ENCODE data around the gene ACO1.

The ACO1 gene

DNA sequence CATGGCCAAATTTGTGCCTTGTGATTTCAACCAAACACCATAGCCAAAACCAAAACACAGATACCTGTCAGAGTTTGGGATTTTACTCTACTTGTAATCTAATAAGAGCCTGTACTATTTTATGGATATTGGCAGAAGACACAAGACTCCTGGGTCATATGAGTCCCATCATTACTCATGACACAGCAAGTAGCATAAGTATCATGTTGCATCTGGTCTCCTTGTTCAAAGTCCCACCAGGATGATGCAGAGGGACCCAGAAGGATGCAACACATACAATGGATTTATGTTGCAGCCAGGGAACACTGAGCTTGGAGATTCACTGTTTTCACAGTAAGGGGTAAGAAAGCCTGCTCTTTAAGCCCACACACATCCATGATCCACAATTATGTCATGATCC lies 13.2 kb upstream of the ACO1 start:
- no peak overlapping the region for H3K27ac Mint-ChIP-seq
- DNase-seq = no peak
- H3K9me3 Mint-ChIP-seq = peaks cover 3 to 4% of the 10 kb centered on the region in 2 donors
- no peak overlapping the region for H3K4me3 Mint-ChIP-seq
- H3K27me3 Mint-ChIP-seq = peaks cover 8 to 12% of the 10 kb centered on the region in 2 donors
- no peak for ATAC-seq (replicated peaks)
- H3K4me1 Mint-ChIP-seq = no peaks in the 10 kb centered on the region
- no peaks in the 10 kb centered on the region for H3K36me3 Mint-ChIP-seq

DNA sequence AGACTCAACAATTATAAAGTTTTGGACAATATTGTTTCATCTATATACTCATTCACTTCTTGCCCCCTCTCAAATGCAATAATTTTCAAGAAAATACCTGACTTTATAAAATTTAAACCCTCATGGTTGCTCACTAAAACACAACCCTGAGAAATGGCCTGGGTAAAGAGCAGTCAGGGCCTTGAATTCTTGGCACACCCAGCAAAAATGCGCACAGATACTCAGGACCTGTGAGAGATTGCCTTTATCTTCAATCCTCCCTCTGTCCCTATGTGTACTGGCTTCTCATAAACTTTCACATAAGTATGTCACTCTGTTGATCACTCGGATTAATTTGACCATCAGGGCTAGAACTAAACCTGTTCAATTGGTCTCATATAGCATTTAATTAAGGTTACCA lies 12.8 kb upstream of the ACO1 start:
- Mint-ChIP-seq H3K4me1 (no peaks in the 10 kb centered on the region), H3K9me3 (peaks cover 3 to 4% of the 10 kb centered on the region in 2 donors), H3K27me3 (peaks cover 8 to 12% of the 10 kb centered on the region in 2 donors), H3K27ac (no peak overlapping the region), H3K36me3 (no peaks in the 10 kb centered on the region), H3K4me3 (no peak overlapping the region)
- ATAC-seq (replicated peaks) (no peak), DNase-seq (no peak)

DNA sequence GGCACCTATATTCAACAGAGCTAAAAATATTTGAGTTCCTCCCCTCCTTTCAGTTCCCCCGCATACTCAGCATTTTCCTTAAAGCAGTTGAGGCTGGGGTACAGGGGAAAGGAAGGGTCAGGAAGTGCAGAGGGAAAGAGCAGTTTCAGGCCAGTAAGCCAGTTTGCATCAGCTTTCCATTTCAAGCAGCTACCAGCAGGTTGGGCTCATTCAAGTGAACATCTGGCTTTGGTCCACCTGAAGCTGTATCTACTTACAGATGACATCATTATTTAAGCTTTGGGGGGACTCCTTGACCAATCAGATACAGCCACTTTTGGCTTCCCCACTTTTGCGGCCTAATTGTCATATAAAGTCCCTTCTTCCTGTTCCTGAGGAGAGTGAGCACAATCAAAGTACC lies 8.2 kb upstream of the ACO1 start:
- Mint-ChIP-seq H3K4me3 (no peak overlapping the region), H3K9me3 (no peaks in the 10 kb centered on the region), H3K27me3 (peaks cover 14% of the 10 kb centered on the region in 2 donors), H3K4me1 (peaks cover 3 to 11% of the 10 kb centered on the region in 2 donors), H3K27ac (no peak overlapping the region), H3K36me3 (no peaks in the 10 kb centered on the region)
- no peak for DNase-seq
- ATAC-seq (replicated peaks) = no peak

DNA sequence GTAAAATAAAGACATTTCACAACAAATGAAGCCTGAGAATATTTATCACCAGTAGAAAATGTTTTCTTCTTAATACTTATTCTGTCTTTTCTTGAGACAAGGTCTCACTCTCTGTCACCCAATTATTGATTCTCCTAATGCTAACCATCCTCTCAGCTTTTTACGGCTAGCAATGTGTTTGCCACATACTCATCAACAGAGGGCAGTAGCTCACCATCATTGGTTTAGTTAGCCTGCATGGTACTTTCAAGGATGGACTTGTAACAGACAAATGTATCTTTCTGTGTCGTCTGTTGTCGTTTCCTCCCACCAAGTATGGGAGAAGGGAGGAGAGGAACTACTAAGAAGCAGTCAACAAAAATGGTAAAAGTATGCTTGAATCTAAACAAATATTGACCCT lies 5.9 kb upstream of the ACO1 start:
- Mint-ChIP-seq H3K9me3 (no peaks in the 10 kb centered on the region), H3K36me3 (no peaks in the 10 kb centered on the region), H3K27ac (no peak overlapping the region), H3K4me1 (peaks cover 4 to 15% of the 10 kb centered on the region in 2 donors), H3K27me3 (peaks cover 27 to 28% of the 10 kb centered on the region in 2 donors), H3K4me3 (no peak overlapping the region)
- ATAC-seq (replicated peaks) = peak; percentile 85 to 88
- peak; percentile 19 for DNase-seq

DNA sequence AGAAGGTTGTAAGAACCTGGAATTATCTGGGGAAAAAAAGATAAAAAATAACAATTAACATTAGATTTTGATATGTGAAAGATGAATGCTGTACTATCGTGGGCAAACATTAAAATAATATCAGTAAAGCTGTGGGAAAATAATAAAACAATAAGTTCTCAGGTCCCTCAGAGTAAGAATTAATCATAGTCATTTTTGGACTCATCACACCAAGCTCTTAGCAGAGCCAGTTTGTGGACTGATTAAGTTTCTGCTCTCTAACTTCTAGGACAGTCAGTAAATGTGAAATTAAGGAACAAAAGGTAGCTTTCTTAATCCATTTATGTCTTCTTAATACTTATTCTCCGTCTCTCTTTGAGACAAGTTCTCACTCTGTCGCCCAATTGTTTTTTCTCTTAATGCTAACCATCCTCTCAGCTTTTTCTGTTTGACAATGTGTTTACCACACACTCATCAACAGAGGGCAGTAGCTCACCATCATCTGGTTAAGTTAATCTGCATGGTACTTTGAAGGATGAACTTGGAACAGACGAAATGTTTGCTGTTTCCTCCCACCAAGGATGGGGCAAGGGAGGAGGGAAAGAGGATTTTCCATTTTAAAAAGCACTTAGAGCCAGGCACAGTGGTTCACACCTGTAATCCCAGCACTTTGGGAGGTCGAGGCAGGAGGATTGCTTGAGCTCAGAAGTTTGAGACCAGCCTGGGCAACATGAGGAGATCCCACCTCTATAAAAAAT lies 5.3 kb upstream of the ACO1 start:
- peak; percentile 18 for DNase-seq
- no peak overlapping the region for H3K4me3 Mint-ChIP-seq
- H3K27ac Mint-ChIP-seq = no peak overlapping the region
- H3K36me3 Mint-ChIP-seq = no peaks in the 10 kb centered on the region
- ATAC-seq (replicated peaks) = peak; percentile 81 to 84
- H3K27me3 Mint-ChIP-seq = peaks cover 27 to 28% of the 10 kb centered on the region in 2 donors
- H3K9me3 Mint-ChIP-seq = no peaks in the 10 kb centered on the region
- peaks cover 8 to 19% of the 10 kb centered on the region in 2 donors for H3K4me1 Mint-ChIP-seq

DNA sequence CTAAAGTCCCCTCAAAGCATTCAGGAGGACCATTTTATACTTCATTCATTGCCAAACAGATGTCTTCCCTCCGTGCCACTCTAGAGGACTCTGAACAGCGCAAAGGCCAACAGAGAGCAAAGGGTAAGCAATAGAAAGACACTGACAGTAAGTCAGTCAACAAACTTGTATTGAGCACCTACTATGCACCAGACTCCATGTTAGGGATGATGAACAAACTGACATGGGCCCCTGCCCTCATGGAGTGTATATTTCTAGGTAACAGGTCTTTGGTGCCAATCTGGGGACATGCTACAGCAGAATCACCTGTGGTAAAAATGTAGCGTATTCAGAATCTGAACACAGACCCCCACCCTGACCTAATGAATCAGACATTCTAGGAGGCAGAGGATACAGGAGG lies 3.5 kb upstream of the ACO1 start:
- peaks cover 10 to 27% of the 10 kb centered on the region in 2 donors for H3K4me1 Mint-ChIP-seq

DNA sequence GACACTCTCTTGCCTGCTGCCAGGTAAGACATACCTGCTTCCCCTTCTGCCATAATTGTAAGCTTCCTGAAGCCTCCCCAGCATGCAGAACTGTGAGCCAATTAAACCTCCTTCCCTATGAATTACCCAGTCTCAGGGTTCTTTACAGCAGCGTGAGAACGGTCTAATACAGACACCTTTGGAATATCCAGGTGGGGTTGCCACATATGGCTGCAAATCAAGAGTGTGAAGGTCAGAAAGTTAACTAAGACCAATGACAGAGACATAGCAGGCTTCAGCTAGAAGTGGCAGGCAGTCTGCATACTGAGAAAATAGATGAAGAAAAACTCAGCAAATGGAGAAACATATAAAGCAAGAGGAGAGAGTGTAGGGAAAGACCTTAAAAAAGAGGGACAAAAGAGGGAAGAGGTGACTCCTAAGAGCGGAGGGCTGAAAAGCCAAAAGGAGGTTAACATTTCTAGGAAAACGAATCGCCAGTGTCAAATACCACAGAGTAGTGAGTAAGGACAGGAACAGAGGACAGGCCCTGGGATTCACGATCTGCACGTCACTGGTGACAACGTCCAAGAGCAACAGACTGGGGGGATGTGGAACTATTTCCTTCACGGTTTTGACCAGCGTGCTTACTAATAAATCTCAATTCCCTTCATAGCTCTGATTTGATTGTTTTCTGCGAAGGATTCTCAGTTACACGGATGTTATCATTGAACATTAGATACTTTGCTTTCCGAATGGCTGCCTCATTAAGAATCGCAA lies 1.7 kb upstream of the ACO1 start:
- no peak for DNase-seq
- H3K27me3 Mint-ChIP-seq = peaks cover 20 to 28% of the 10 kb centered on the region in 2 donors
- H3K4me3 Mint-ChIP-seq = no peak overlapping the region
- no peaks in the 10 kb centered on the region for H3K9me3 Mint-ChIP-seq
- ATAC-seq (replicated peaks) = no peak
- peaks cover 13 to 30% of the 10 kb centered on the region in 2 donors for H3K4me1 Mint-ChIP-seq
- H3K36me3 Mint-ChIP-seq = no peaks in the 10 kb centered on the region
- no peak overlapping the region for H3K27ac Mint-ChIP-seq

More for the DNA sequence above, 3.5 kb upstream of the ACO1 start:
- H3K27ac Mint-ChIP-seq = no peak overlapping the region
- no peaks in the 10 kb centered on the region for H3K36me3 Mint-ChIP-seq
- peaks cover 20 to 28% of the 10 kb centered on the region in 2 donors for H3K27me3 Mint-ChIP-seq
- DNase-seq (no peak), ATAC-seq (replicated peaks) (no peak)
- no peaks in the 10 kb centered on the region for H3K9me3 Mint-ChIP-seq
- H3K4me3 Mint-ChIP-seq = no peak overlapping the region

DNA sequence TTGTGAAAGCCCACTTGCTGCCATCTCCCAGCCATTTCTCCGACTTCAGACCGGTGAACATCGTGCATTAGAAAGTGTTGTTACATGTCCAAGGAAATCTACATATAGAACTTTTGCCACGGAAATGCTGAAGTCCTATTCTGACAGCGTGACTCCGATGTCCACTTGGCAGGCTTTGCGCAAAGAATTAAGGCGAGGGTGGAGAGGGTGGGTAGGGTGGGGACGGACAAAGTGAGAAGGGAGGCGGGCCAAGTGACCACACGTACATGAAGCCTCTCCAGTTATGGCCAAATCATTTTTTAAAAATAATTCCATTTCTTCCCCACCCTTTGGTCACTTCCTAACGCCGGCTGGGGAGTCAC lies 460 bp upstream of the ACO1 start:
- no peak overlapping the region for H3K27ac Mint-ChIP-seq
- peaks cover 10 to 25% of the 10 kb centered on the region in 2 donors for H3K4me1 Mint-ChIP-seq
- no peaks in the 10 kb centered on the region for H3K36me3 Mint-ChIP-seq
- ATAC-seq (replicated peaks) (peak; percentile 1 to 2), DNase-seq (no peak)
- H3K27me3 Mint-ChIP-seq = peaks cover 20 to 28% of the 10 kb centered on the region in 2 donors
- H3K4me3 Mint-ChIP-seq = peak overlapping the region; percentile 85 to 90
- H3K9me3 Mint-ChIP-seq = no peaks in the 10 kb centered on the region

DNA sequence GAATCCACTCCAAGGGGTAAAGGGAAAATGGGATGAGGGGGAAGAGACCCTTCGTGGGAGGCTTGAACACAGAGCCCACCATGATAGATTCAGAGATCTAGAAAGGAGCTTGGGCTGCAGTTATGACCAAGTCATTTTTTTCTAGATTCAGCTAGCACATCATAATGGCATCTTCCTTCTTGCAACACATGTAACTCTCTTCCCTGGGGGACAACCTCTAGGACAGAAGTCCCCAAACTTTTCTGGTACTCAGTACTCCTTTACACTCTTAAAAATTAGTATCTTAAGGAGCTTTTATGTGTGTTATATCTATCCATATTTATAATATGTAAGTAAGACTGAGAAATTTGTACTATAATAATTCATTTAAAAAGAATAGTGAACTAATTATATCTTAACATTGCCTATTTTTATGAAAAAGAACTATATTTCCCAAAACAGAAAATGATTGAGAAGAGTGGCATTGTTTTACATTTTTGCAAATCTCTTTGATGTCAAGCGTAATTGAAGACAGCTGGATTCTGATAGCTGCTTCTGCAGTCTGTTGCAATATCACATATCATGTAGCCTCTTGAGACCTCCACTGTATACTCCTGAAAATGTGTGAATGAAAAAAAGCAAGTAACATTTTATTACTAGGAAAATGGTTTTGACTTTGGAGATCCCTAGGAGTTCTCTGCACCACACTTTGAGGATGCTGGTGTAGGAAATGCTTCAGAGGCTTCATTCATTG lies 875 bp downstream of the ACO1 start:
- H3K36me3 Mint-ChIP-seq = peaks cover 0 to 4% of the 10 kb centered on the region in 2 donors
- ATAC-seq (replicated peaks) = no peak
- H3K27ac Mint-ChIP-seq = peak overlapping the region; percentile 75
- H3K27me3 Mint-ChIP-seq = peaks cover 16 to 22% of the 10 kb centered on the region in 2 donors
- no peaks in the 10 kb centered on the region for H3K9me3 Mint-ChIP-seq
- DNase-seq = no peak
- peak overlapping the region; percentile 85 to 90 for H3K4me3 Mint-ChIP-seq
- peaks cover 10 to 19% of the 10 kb centered on the region in 2 donors for H3K4me1 Mint-ChIP-seq

DNA sequence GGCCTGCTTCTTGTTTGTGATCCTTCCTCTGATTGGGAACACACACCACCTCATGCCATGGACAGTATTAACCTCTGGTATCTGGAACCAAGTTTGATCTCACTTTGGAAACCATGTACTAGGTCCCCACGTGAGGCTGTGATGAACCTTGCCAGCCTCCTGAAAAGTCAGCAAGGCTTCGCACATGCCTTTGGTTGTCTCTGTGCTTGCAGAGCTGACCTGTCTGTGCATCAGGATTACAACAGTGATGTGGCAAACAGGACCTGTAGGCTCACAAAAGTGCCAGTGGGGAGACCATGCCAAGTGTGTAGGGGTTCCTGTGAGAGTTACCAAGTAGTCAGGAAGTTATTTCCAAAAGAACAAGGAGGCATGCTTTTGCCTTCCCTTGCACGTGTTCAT lies 1.4 kb downstream of the ACO1 start:
- peaks cover 0 to 4% of the 10 kb centered on the region in 2 donors for H3K36me3 Mint-ChIP-seq
- no peaks in the 10 kb centered on the region for H3K9me3 Mint-ChIP-seq
- no peak for ATAC-seq (replicated peaks)
- H3K27ac Mint-ChIP-seq = no peak overlapping the region
- peaks cover 13 to 22% of the 10 kb centered on the region in 2 donors for H3K27me3 Mint-ChIP-seq
- H3K4me3 Mint-ChIP-seq = no peak overlapping the region
- DNase-seq = no peak
- H3K4me1 Mint-ChIP-seq = peaks cover 10 to 19% of the 10 kb centered on the region in 2 donors

DNA sequence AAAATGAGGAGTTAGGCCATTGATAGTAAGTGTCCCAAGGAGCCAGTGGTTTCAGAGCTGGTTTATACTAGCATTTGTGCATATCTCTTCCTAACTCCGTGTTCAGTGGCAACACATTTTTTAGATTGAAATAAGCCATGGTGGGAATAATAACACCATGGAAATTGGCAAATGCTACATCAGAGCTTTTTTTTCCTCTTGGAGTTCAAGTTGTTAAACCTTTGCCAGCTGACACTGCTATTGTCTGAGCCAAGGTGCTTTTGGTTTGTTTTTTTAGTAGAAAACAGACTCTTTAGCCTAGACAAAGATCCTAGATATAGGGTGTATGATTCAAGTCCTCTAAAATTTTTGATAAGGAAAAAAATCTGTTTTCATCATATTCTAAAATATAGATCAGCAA lies 2.8 kb downstream of the ACO1 start:
- H3K4me3 Mint-ChIP-seq = no peak overlapping the region
- DNase-seq (no peak), ATAC-seq (replicated peaks) (no peak)
- peaks cover 6 to 11% of the 10 kb centered on the region in 2 donors for H3K27me3 Mint-ChIP-seq
- H3K36me3 Mint-ChIP-seq = peaks cover 0 to 4% of the 10 kb centered on the region in 2 donors
- H3K4me1 Mint-ChIP-seq = peaks cover 10 to 19% of the 10 kb centered on the region in 2 donors
- no peaks in the 10 kb centered on the region for H3K9me3 Mint-ChIP-seq
- no peak overlapping the region for H3K27ac Mint-ChIP-seq

DNA sequence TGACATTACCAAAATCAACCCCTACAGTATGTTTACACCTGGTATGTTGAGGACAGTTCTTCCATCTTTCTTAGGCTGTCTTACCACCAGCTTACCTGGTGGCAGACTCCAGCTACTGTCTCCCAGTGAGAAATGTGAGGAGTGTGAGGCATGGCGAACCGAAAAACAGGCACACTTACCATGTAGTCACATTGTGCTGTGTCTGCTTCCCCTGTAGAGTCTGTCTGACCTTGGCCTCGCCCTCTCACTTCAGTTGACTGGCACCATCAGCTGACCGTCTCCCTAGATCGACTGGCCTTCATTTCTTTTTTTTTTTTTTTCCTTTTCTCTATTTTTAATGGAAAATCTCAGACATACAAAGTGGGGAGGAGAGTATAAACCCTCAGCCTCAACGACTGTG lies 4.9 kb downstream of the ACO1 start:
- Mint-ChIP-seq H3K4me1 (peaks cover 4 to 11% of the 10 kb centered on the region in 2 donors), H3K36me3 (peaks cover 2 to 11% of the 10 kb centered on the region in 2 donors), H3K27me3 (no peaks in the 10 kb centered on the region), H3K27ac (no peak overlapping the region), H3K9me3 (no peaks in the 10 kb centered on the region), H3K4me3 (no peak overlapping the region)
- ATAC-seq (replicated peaks) (no peak), DNase-seq (no peak)

DNA sequence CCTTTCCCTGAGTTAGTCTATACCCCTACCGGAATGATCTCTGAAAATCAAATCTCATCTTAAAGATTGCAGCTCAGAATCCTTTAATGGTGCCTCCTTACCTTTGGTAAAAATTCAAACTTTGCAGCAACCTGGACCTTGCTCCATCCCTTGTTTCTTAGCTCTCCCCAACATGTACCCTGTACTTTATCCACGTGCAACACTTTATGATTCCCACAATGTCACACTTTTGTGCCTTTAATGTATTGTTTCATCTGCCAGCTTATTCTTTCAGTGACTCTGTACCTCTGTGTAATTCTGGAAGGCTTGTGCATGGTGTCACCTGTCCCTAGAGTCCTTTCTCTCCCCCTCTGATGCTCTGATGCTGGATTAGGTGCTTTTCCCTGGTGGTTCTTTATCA lies 9.5 kb downstream of the ACO1 start:
- Mint-ChIP-seq H3K27ac (no peak overlapping the region), H3K4me3 (no peak overlapping the region), H3K4me1 (no peaks in the 10 kb centered on the region), H3K27me3 (no peaks in the 10 kb centered on the region), H3K9me3 (peaks cover 0 to 1% of the 10 kb centered on the region in 2 donors), H3K36me3 (peaks cover 4 to 11% of the 10 kb centered on the region in 2 donors)
- DNase-seq (no peak), ATAC-seq (replicated peaks) (no peak)

DNA sequence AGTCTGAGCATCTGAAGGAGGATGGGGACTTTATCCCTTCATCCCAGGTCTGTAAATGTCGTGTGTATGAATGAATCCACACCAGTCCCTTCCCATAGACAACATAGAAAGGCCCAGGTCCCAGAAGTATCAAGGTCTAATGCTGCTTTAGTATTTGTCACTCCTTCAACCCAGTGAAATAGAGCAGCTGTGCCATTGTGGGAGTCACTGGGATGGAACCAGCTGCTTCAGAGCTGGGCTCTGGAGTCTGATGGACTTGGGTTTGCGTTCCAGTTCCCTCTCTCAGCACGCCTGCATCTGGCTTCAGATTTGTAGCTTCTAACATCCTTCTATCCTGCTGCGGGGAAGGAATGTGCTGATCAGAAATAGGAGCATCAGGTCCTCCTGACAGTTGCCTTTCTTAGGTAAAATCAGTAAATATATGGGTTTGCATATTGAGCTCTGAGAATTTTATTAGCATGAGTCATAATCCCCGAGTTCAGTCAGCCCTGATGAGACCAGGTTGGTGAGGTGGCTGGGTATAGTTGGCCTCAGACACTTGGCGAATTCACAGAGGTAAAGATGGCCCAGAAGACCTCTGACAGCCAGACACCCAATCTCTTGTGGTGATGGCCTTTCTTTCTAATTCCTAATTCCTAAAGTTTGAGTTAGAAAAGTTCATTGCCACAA lies 10.1 kb downstream of the ACO1 start:
- no peaks in the 10 kb centered on the region for H3K27me3 Mint-ChIP-seq
- H3K4me3 Mint-ChIP-seq = no peak overlapping the region
- DNase-seq (no peak), ATAC-seq (replicated peaks) (no peak)
- peaks cover 4 to 11% of the 10 kb centered on the region in 2 donors for H3K36me3 Mint-ChIP-seq
- H3K9me3 Mint-ChIP-seq = peaks cover 0 to 1% of the 10 kb centered on the region in 2 donors
- no peaks in the 10 kb centered on the region for H3K4me1 Mint-ChIP-seq
- no peak overlapping the region for H3K27ac Mint-ChIP-seq

Measured in stimulated activated naive B cell treated with anti-CD40 and anti-IgM and Interleukin-4, amounts not matched to agents 10 μg/mL and 1 μg/mL and 100 μg/mL, for 72 hours (primary cell).